ENCODE results near the gene NMU.
"Not testable (repeated sequence)": the region's sequence is repeated elsewhere in the genome, so short reads cannot be mapped to it uniquely, and the experiment has no call there.

NMU gene, protein sequence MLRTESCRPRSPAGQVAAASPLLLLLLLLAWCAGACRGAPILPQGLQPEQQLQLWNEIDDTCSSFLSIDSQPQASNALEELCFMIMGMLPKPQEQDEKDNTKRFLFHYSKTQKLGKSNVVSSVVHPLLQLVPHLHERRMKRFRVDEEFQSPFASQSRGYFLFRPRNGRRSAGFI

DNA sequence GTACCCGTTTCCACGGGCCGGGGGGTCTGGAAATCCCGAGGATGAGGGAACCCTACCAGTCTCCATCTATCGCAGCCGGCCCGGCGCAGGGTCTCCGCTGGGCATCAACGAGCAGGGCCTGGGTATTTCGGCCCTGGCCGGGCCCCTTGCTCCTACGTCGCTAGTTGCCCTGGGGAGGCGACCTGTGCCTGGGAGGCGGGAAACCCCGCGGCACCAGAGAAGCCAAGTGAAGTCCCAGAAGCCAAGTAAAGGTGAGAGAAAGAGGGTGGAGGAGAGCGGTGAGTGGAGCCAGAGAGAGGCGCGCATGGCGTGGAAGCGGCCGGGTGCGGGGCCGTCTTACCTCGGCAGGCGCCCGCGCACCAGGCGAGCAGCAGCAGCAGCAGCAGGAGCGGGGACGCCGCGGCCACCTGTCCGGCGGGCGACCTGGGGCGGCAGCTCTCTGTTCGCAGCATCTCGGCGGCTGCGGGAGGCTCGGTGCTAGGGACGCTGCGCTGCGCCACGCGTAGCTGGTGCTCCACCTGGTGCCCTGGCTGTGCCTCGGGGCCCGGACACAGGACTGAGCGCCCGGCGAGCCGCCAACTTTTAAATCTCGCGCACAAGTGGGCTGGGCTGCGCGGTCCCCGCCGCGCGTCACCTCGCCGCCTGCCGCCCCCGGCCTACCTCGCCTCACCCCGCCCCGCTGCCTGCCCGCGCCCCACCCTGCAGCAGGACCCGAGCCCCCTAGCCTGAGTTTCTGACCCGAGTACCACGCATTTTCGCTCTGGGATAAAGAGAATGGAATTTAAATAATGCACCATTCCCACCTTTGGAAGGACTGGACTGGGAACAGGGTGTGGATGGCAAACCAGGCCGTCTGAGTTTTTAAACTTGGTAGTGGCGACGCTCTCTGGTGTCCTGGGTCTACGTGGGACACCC lies at the start of gene NMU:
Gene NMU (minus strand): TSS at position 558 of the 915 bp plus-strand sequence. CDS start 106 bp downstream, at position 452.
- DNase-seq (ENCODE audit: low read depth): no peak

DNA sequence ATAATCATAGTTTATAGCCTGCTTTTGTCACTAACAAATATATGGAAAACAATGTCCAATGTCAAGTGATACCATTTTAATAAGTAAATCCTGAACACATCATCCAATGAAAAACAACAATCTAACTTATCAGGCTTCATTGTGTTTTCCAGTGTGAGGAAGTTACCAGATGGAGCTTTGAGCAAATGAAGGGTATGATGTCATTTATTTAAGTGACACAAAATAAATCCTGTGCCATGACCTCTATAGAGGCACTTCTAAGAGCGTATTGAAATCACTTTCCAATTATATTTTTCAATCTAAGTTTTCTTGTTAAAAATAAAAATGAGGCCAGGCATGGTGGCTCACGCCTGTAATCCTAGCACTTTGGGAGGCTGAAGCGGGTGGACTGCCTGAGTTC lies 48.2 kb upstream of the NMU start:
- no peak for DNase-seq (ENCODE audit: low read depth)

DNA sequence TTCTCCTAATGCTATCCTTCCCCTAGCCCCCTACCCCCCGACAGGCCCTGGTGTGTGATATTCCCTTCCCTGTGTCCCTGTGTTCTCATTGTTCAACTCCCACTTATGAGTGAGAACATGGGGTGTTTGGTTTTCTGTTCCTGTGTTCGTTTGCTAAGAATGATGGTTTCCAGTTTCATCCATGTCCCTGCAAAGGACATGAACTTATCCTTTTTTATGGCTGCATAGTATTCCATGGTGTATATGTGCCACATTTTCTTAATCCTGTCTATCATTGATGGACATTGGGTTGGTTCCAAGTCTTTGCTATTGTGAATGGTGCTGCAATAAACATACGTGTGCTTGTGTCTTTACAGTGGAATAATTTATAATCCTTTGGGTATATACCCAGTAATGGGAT lies 46.7 kb upstream of the NMU start:
- not testable (repeated sequence) for DNase-seq (ENCODE audit: low read depth)

DNA sequence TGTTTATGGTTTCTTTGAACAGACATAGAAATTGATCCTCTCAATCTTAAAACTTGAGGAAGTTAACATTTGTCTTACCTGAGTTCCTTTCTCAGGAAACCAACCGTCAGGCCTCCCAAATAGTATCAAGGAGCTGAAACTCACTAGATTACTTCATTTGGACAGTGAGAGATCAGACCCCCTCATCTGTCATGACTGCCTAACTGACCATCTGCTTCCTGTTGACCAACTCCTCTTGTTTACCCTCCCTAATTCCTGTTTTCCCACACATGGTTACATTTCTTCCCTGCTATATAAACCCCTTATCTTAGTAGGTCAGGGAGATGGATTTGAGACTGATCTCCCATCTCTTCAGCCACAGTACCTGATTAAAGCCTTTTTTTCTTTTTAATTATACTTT lies 46.2 kb upstream of the NMU start:
- no peak for DNase-seq (ENCODE audit: low read depth)

DNA sequence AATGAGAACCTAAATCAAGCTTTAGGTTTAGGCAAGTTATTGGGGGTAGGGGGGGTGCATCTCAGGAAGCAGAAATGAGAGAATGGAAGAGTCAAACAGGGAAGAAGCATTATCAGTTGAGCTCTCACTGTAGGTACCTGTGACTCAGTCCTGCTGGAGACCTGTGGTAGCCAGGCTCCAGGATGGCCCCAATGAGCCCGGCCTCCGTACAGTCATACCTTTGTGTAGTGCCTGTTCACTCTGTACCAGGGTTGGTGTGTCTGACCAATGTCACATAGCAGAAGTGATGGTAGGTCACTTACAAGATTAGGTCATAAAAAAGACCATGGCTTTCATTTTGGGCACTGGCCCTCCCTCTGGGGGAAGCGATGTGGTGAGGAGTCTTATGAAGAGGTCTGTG lies 45.3 kb upstream of the NMU start:
- DNase-seq (ENCODE audit: low read depth): no peak

DNA sequence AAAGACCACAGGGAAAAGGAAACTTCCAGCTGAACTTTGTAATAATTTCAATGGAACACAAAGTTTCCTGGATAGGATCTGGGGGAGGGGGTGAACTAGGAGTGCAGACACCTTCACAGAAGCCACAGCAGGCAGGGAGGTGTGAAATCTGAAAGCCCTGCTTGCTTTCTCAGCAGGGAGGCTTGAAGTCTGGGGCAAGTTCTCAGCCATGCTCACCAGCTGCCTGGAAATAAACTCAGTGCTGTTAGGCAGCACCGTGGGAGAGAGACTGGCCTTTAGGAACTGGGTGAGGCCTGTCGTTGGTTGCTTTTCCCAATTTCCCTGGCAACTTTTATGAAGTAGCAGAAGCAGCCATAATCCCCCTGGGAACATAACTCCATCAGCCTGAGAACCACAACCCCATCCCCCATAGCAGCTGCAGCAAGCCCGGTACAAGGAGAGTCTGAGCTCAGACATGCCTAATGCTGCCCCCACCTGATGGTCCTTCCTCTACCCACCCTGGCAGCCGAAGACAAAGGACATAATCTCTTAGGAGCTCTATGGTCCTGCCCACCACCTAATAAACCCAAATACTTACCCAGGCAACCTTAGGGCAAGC lies 39.2 kb upstream of the NMU start:
- no peak for DNase-seq (ENCODE audit: low read depth)

DNA sequence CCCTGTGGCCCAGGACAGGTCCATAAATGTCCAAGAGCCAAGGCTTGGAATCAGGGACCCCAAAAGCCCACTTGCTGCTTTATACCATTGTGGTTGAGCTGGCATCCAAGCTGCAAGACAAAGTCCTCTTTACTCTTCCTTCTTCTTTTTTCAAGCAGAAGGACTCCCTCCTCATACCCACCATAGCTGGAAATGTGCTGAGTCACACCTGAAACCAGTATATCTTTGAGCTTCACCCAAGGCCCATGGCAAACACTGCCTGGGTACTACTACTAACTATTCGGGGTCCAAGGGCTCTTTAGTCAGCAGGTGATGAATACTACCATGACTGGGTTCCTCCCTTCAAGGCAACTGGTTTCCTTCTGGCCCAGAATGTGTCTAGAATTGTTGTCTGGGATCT lies 37.3 kb upstream of the NMU start:
- no peak for DNase-seq (ENCODE audit: low read depth)

DNA sequence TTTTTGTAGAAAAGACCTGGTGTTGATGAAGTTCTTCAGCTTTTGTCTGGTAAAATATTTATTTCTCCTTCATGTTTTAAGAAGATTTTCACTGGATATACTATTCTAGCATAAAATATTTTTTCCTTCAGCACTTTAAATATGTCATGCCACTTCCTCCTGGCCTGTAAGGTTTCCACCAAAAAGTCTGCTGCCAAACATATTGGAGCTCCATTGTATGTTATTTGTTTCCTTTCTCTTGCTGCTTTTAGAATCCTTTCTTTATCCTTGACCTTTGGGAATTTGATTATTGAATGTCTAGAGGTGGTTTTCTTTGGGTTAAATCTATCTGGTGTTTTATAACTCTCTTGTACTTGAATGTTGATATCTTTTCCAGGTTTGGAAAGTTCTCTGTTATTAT lies 35.6 kb upstream of the NMU start:
- DNase-seq (ENCODE audit: low read depth): no peak

DNA sequence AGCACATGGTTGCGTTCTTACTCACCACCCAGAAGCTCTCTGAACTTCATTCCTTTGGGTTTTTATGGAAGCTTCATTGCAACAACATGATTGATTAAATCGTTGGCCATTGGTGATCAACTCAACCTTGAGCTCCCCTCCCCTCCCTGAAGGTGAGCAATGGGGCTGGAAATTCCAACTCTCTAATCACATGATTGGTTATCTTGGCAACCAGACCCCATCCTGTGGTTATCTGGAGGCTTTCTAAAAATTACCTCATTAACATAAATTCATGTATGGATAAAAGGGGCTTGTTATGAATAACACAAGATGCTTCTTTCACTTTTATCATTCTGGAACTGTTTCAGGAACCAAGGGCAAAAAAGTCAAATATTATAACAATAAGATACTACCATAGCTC lies 34.6 kb upstream of the NMU start:
- no peak for DNase-seq (ENCODE audit: low read depth)

DNA sequence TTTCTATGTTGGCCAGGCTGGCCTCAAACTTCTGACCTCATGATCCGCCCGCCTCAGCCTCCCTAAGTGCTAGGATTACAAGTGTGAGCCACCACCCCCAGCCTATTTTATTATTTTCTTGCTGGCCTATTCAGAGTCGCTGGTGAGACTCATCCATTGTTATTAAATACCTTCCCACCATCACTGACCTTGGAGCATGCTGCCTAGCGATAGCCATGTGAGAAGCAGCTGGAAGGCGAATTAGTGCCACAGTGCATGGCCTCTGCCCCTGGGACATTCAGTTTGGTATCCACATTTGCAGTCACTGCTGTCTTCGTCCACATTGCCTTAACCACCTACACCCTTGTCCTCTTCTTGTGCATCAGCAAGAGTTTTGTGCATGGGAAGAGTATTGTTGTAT lies 32.4 kb upstream of the NMU start:
- no peak for DNase-seq (ENCODE audit: low read depth)

DNA sequence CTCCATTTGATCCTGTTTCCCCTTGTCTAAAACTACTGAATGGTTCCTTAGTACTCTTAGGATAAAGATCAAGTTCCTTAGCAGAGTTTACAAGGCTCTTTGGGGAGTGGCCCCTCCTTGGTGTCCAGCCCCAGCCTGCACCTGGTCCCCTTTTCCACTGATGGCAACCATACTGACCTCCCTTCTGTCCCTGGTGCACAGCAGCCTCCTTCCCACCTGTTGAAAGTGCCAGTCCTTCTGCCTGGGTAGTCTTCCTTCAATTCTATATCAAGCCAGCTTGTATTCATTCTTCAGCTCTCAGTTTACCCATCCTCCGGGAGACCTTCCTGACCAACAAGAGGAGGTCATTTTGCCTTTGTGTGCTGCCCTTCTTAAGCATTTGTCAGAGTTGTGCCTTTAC lies 30.4 kb upstream of the NMU start:
- no peak for DNase-seq (ENCODE audit: low read depth)

DNA sequence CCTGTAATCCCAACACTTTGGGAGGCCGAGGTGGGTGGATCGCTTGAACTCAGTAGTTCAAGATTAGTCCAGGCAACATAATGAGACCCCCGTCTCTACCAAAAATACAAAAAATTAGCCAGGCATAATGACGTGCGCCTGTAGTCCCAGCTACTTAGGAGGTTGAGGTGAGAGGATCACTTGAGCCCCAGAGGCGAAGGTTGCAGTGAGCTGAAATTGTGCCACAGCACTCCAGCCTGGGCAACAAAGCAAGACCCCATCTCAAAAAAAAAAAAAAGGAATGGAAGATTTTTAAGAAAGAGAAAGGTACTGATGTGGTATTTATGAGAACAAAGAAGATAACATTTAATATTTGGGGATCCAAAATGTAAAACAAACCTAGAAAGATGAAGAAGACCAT lies 27.0 kb upstream of the NMU start:
- DNase-seq (ENCODE audit: low read depth): no peak

DNA sequence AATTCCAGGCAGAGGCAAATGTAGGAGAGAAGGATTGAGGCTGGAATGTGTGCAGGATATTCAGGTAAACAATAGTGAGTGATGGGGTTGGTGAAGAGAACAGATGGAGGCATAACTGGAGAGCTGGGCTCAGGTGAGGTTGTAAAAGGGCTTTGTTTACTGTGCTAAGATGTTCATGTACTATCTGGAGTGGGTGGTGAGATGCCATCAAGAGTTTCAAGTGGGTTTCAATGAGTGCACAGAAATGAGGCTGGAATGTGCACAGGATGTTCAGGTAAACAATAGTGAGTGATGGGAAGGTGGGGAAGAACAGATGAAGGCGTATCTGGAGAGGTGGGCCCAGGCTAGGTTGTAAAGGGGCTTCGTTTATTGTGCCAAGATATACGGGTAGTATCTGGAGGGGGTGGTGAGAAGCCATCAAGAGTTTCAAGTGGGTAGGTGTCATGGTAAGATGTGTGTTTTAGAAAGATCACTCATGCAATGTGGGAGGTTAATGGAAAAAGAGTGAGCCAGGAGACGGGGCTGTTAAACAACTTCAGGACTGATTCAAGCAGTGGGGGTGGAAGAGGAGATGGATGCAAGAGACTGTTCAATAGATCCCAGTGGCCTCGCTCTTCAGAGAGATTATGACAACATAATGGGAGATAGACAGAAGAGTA lies 25.4 kb upstream of the NMU start:
- no peak for DNase-seq (ENCODE audit: low read depth)

DNA sequence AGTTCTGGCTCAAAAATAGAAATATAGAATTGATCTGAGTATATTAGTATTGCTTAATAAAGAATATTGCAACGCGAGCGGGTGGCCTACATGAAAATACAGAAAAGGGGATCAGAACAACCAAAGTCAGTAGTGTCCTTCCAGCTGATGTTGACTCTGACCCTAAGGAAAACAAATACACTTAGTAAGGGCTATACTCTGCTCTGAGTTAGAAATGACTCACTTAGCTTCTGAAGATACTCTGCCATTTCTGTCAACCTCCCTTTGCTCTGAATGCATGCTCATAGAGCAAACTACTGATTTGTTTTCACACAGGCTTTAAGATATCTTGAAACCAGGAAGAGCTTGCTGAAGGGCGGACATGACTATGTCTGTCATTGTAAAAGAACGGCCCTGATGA lies 22.6 kb upstream of the NMU start:
- no peak for DNase-seq (ENCODE audit: low read depth)

DNA sequence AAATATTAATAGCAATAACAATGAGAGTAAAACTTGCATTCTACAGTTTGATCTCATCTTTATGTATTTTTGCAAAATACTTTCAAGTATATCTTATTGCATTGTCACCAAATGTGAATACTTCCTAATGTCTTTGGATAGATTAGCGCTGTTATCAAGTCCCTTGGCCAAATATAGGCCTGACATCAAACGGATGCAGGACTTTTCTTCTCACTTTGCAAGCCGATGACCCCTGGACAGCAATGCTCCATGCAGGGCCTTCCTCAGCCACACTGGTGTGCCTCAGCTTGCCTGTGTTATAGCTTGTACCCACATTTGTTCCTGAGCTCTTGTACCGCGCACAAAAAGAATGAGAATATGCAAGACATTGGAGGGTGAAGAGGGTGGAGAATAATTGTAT lies 18.0 kb upstream of the NMU start:
- DNase-seq (ENCODE audit: low read depth): no peak

DNA sequence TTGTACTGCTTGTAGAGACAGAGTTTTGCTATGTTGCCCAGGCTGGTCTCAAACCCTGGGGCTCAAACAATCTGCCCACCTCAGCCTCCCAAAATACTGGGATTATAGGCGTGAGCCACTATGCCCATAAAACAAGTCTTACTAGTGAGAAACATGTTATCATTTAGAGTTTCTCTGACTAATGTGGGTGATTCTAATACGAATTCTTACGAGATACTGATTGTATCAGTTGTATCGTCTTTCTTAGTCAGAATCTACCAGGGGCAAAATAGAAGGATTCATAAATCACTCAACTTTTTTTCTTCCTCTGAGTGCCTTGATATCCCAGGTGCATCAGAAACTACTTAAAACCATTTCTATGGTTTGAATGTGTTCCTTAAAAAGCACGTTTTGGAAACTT lies 14.4 kb upstream of the NMU start:
- DNase-seq (ENCODE audit: low read depth): no peak

DNA sequence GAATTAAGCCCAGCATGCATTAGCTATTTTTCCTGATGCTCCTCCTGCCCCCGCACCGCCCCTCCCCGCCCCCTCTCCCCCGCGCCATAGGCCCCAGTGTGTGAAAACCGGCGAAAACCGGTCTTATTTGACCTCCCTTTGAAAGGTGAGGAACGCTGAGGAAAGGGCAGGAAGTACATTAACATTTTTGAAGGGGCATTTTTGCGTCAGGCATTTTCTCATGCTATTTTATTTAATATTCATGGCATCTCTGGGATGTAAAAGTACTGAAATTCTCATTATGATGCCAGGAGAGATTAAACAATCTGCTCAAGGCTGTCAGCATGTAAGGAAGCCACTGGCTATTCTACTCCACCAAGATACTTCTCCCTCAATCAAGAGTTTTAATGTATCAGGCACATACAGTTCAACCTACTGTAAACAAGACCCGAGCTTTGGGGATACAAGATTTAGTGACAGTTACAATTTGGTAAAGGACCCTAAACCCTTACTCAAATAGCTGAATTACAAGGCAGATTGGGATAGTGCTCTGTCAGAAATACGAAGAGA lies 1.2 kb upstream of the NMU start:
- no peak for DNase-seq (ENCODE audit: low read depth)

DNA sequence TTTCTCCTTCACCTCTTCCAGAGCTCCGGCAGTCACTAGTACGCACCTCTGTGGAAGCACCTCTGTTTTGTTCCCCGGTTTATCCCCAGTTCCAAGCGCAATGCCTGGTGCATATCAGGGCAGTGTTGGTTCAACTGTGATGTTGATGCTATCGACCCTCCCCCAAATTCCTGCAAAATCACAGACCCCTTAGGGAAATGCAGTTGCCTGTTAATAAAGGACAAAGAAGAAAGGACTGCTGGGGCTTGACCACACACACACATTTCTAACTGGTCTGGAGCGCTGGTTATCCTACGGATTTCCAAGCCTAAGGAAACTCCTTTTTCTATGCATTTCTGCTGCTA lies 530 bp upstream of the NMU start:
- DNase-seq (ENCODE audit: low read depth): no peak

DNA sequence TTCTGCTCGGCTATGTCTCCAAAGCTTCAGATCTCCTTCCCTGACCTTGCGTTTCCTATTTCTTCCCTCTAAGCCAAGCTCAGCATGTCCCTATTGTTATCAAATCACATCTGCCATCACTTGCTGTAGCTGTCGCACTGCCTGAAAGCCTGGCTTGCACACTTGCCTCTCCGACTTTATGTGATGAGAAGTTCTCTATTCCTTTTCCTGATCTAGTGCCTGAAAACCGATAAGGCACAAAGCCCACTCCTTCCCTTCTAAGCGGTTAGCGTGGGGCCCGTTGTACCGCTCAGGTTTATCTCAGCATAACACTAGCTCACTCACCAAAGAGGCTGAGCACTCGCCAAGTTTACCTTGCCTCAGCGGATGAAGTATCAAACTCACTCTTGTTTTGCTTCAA lies 816 bp downstream of the NMU start:
- DNase-seq (ENCODE audit: low read depth): no peak

DNA sequence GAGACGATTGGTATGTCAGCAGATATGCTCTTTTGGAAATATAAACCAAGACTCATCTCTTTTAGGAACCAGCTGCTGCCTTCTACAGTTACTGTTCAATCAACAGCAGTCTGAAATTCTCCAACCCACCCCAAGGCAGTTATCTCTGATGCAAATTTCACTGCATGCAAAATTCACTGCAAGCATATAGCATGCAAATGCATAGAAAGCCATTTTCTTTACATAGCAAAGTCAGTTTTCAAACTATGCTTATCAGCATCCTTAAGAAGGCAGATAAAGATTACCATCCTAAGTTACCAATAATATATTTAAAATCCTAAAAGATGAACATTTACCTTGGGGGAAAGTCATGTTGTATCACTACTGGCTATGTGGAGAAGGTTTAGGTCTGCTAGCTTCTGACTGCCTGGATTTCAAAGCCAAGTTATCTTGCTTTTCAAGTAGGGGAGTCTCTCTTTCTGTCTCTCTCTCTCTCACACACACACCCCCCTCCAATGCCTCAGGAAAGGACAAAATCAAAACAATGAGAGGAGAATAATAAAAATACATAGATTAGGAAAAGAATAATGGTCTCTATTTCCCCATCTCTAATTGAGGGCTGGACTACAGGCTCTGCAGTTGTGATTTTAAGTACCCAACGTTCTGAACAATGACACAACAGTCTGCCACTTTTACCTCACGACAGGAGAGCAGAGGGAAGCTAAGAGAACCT lies 1.5 kb downstream of the NMU start:
- DNase-seq (ENCODE audit: low read depth): no peak

DNA sequence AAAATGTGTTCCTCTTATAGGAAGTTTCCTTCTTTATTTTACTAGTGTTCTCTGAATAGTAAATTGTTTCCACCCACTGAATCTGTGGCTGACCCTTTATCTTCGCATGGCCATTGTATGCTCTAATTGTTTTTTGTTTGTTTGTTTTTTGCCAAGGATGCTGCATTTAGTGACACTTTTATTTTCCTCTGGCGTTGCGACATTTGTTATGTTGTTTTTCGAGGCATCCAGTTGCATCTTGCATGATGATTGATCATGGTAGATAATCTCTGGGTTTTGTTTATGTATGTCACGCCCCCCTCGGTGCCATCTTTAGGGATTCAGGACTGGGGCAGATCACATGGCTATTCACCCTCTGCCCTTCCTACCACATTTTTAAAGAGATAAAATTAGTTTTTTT lies 2.2 kb downstream of the NMU start:
- DNase-seq (ENCODE audit: low read depth): no peak

DNA sequence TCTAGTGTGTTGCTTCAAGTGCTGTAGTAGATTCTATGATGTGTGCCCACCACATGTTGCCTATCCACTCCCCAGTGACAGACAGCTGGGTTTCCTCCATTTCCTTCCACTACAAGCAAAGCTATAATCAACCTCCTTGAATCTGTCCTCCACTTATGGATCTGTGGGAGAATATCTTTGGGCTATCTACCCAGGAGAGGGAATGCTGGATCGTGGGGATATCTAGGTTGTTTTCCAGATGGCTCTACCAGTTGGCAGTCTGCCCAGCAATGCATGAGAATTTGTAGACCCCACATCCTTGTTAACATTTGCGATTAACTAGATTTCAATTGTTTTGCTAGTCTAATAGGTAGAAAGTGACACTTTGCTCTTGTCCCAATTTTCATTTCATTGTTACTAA lies 10.3 kb downstream of the NMU start:
- no peak for DNase-seq (ENCODE audit: low read depth)
